ENCODE measurements around the gene LCMT2.

DNA sequence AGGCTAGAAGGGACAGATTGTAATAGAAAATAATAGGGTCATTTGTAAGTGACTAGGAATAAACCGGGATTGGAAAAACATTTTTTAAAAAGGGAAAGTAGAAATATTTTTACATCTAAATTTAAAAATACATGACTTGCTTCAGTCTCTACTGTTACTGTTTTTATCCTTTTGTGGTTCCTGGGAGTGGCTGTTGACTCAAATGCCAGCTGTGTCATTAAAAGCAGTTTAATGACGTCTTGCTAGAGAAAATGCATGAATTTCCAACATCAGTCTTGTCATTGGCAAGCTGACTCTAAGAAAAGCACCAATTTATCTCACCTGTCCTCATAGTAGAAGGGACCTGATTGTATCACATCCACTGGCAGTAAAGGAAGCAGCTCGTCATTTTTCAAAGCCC is 16.7 kb upstream of the LCMT2 start:
- TF ChIP-seq, protein P1, sequence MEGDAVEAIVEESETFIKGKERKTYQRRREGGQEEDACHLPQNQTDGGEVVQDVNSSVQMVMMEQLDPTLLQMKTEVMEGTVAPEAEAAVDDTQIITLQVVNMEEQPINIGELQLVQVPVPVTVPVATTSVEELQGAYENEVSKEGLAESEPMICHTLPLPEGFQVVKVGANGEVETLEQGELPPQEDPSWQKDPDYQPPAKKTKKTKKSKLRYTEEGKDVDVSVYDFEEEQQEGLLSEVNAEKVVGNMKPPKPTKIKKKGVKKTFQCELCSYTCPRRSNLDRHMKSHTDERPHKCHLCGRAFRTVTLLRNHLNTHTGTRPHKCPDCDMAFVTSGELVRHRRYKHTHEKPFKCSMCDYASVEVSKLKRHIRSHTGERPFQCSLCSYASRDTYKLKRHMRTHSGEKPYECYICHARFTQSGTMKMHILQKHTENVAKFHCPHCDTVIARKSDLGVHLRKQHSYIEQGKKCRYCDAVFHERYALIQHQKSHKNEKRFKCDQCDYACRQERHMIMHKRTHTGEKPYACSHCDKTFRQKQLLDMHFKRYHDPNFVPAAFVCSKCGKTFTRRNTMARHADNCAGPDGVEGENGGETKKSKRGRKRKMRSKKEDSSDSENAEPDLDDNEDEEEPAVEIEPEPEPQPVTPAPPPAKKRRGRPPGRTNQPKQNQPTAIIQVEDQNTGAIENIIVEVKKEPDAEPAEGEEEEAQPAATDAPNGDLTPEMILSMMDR (IDR thresholded peaks at IDR 0.05; ENCODE audit: insufficient read depth, low read length): no peak
- no peak for TF ChIP-seq POLR2AphosphoS5 (IDR thresholded peaks at IDR 0.05; ENCODE audit: low read depth)
- TF ChIP-seq, protein P2, sequence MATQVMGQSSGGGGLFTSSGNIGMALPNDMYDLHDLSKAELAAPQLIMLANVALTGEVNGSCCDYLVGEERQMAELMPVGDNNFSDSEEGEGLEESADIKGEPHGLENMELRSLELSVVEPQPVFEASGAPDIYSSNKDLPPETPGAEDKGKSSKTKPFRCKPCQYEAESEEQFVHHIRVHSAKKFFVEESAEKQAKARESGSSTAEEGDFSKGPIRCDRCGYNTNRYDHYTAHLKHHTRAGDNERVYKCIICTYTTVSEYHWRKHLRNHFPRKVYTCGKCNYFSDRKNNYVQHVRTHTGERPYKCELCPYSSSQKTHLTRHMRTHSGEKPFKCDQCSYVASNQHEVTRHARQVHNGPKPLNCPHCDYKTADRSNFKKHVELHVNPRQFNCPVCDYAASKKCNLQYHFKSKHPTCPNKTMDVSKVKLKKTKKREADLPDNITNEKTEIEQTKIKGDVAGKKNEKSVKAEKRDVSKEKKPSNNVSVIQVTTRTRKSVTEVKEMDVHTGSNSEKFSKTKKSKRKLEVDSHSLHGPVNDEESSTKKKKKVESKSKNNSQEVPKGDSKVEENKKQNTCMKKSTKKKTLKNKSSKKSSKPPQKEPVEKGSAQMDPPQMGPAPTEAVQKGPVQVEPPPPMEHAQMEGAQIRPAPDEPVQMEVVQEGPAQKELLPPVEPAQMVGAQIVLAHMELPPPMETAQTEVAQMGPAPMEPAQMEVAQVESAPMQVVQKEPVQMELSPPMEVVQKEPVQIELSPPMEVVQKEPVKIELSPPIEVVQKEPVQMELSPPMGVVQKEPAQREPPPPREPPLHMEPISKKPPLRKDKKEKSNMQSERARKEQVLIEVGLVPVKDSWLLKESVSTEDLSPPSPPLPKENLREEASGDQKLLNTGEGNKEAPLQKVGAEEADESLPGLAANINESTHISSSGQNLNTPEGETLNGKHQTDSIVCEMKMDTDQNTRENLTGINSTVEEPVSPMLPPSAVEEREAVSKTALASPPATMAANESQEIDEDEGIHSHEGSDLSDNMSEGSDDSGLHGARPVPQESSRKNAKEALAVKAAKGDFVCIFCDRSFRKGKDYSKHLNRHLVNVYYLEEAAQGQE (IDR thresholded peaks at IDR 0.05; ENCODE audit: insufficient replicate concordance, low read depth): no peak
